ENCODE results near the gene CDY1B.
"Not testable (repeated sequence)": the region's sequence is repeated elsewhere in the genome, so short reads cannot be mapped to it uniquely, and the experiment has no call there.

CDY1B gene, protein sequence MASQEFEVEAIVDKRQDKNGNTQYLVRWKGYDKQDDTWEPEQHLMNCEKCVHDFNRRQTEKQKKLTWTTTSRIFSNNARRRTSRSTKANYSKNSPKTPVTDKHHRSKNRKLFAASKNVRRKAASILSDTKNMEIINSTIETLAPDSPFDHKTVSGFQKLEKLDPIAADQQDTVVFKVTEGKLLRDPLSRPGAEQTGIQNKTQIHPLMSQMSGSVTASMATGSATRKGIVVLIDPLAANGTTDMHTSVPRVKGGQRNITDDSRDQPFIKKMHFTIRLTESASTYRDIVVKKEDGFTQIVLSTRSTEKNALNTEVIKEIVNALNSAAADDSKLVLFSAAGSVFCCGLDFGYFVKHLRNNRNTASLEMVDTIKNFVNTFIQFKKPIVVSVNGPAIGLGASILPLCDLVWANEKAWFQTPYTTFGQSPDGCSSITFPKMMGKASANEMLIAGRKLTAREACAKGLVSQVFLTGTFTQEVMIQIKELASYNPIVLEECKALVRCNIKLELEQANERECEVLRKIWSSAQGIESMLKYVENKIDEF
- total RNA-seq: 0 reads per million in 4 experiments

DNA sequence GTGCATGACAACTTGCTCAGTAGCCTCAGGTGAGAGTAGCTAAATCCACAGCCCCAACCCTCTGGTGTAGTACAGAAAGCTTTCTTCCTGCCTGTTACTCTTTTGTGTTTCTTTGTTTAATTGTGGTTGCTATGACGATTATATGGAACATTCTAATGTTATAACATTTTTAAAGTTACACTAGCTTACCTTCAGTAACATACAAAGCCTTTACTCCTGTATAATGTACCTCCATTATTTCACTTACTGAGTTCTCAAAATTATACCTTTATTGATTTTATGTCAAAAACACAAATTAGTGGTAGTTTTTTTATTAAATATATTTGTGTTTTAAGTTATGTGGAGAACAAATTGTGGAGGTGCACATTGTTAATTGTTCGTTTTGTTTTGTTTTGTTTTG is at the start of gene CDY1B:
Gene CDY1B, minus strand, starts transcription at position 101 of the 400 bp plus-strand sequence. CDS start 331 bp downstream, outside the sequence.
- not testable (repeated sequence) for DNase-seq

GRCh38 chrY:24049525-24049924 is 1.7 kb upstream of the CDY1B start:
- DNase-seq: not testable (repeated sequence)

GRCh38 chrY:24043209-24043608 is 4.6 kb downstream of the CDY1B start:
- not testable (repeated sequence) for DNase-seq

- DNase-seq: not testable (repeated sequence)
These were observed 8.7 kb downstream of the CDY1B start for GRCh38 chrY:24039008-24039718.

GRCh38 chrY:24026212-24027103 is 21.4 kb downstream of the CDY1B start:
- not testable (repeated sequence) for DNase-seq
